ENCODE results near the gene TXNDC15. TPM values are rescaled to one million over a fixed set of nuclear protein-coding genes. Genes with fewer than 3 reads are reported as not detected.

Gene TXNDC15
- polyA plus RNA-seq, 3 donors, result 47.5 to 62.4 (median 49.0) TPM

Other genes starting within 250 kb of the TXNDC15 start
- 10 to 100 TPM; 21.3 to 34.4 (median 26.7) TPM for gene SAR1B, start 241.5 kb upstream of the TXNDC15 start, polyA plus RNA-seq
- 1 to 10 TPM; 6.5 to 9.4 (median 7.9) TPM for gene SEC24A, start 225.6 kb upstream of the TXNDC15 start, polyA plus RNA-seq
- 10 to 100 TPM; 18.0 to 53.4 (median 26.5) TPM for gene CAMLG, start 135.8 kb upstream of the TXNDC15 start, polyA plus RNA-seq
- 10 to 100 TPM; 12.7 to 19.7 (median 19.3) TPM for gene DDX46, start 115.6 kb upstream of the TXNDC15 start, polyA plus RNA-seq
- gene C5orf24, start 28.4 kb upstream of the TXNDC15 start, polyA plus RNA-seq, result 10 to 100 TPM in 2 of 3 donors, 1 to 10 TPM in 1; 9.9 to 19.8 (median 18.1) TPM
- gene PCBD2, start 30.8 kb downstream of the TXNDC15 start, polyA plus RNA-seq, result 1 to 10 TPM; 5.1 to 7.9 (median 6.1) TPM
- gene CATSPER3, start 93.5 kb downstream of the TXNDC15 start, polyA plus RNA-seq, result under 1 TPM in 2 of 3 donors, not detected in 1; 0.58 to 0.76 TPM
- gene PITX1, start 159.9 kb downstream of the TXNDC15 start, polyA plus RNA-seq, result 1 to 10 TPM in 2 of 3 donors, under 1 TPM in 1; 0.32 to 1.4 (median 1.1) TPM

All from adipose tissue (tissue), 3 donors.